H1 (cell line): Measurements from ENCODE around the gene SLC7A9. TPM values are rescaled to one million over a fixed set of nuclear protein-coding genes. Genes with fewer than 3 reads are reported as not detected.

Experiments
- CTCF ChIA-PET: fragments of 300-600 bp; sonication (Branson Sonifier 250); formaldehyde crosslinking; loops from one replicate; lab custom pipeline; 2021; ENCODE audit not compliant: partially characterized antibody; lab: Charles Lee
- POLR2A ChIA-PET: fragments of 300-600 bp; sonication (Branson Sonifier 250); formaldehyde crosslinking; loops from one replicate; lab custom pipeline; 2021; ENCODE audit warnings: inconsistent platforms; ENCODE audit not compliant: partially characterized antibody; lab: Charles Lee
- DNase-seq, 2 experiments: peaks; one replicate each; pipeline versions ENCODE4 v3.0.0 to v3.0.0-alpha.2; 2010 to 2022; ENCODE audit warnings: low spot score in 2 of 2, low read depth in 1 of 2, mixed read lengths in 1 of 2
- FAIRE-seq: peaks from 2 replicates; lab custom pipeline; 2011; peaks lifted over from hg19 to GRCh38; lab: Jason Lieb, UNC
- H2AFZ ChIP-seq: 2 replicates; pipeline ENCODE4 v1.8.1; 2012; ENCODE audit warnings: low read length, inconsistent platforms
- H2AK5ac ChIP-seq: 2 replicates; pipeline ENCODE4 v1.6.1; 2013; ENCODE audit warnings: low read depth, low read length
- H2BK120ac ChIP-seq: replicated peaks from 2 replicates; pipeline ENCODE3; 2013; ENCODE audit warnings: low read depth, low read length, inconsistent platforms
- H2BK12ac ChIP-seq: 2 replicates; pipeline ENCODE4 v1.6.1; 2013; ENCODE audit warnings: low read depth, low read length
- H2BK15ac ChIP-seq: 2 replicates; pipeline ENCODE4 v1.6.1; 2013; ENCODE audit warnings: low read length
- H2BK20ac ChIP-seq: 2 replicates; pipeline ENCODE4 v1.6.1; 2013; ENCODE audit warnings: low read length
- H2BK5ac ChIP-seq: 2 replicates; pipeline ENCODE4 v1.6.1; 2013; ENCODE audit warnings: low read depth, low read length
- H3K14ac ChIP-seq: 2 replicates; pipeline ENCODE4 v1.6.1; 2013; ENCODE audit warnings: inconsistent platforms; ENCODE audit not compliant: insufficient read length
- H3K18ac ChIP-seq: 2 replicates; pipeline ENCODE4 v1.6.1; 2013; ENCODE audit warnings: low read length; ENCODE audit errors: extremely low read depth
- H3K23ac ChIP-seq: 2 replicates; pipeline ENCODE4 v1.6.1; 2013; ENCODE audit warnings: inconsistent platforms; ENCODE audit not compliant: insufficient read length
- H3K23me2 ChIP-seq: 2 replicates; pipeline ENCODE4 v1.6.1; 2013; ENCODE audit warnings: low read depth, low read length
- H3K27ac ChIP-seq: 2 replicates; pipeline ENCODE4 v1.6.1; 2011; ENCODE audit warnings: low read depth, low read length, inconsistent platforms
- H3K27me3 ChIP-seq, 4 experiments: replicated peaks in 1 of 4; 1 replicate in 1 of 4; 2 replicates in 3 of 4; pipeline versions ENCODE4 v1.6.1 to v1.8.1; 2011 to 2013; ENCODE audit warnings: low read length in 3 of 4, mild to moderate bottlenecking in 3 of 4, inconsistent platforms in 2 of 4, mixed read lengths in 2 of 4, moderate library complexity in 1 of 4; ENCODE audit not compliant: control insufficient read depth in 3 of 4, insufficient read depth in 3 of 4; ENCODE audit errors: extremely low read depth in 1 of 4
- H3K36me3 ChIP-seq, 4 experiments: 2 replicates each; pipeline versions ENCODE4 v1.6.1 to v1.8.1; 2011 to 2013; ENCODE audit warnings: mild to moderate bottlenecking in 4 of 4, low read length in 3 of 4, moderate library complexity in 2 of 4, control low read depth in 1 of 4, inconsistent platforms in 1 of 4; ENCODE audit not compliant: insufficient read depth in 4 of 4, control insufficient read depth in 2 of 4
- H3K4ac ChIP-seq: replicated peaks from 2 replicates; pipeline ENCODE3; 2013; ENCODE audit warnings: low read length, low read depth, mixed read lengths, inconsistent platforms; ENCODE audit not compliant: insufficient read length
- H3K4me1 ChIP-seq, 4 experiments: replicated peaks in 1 of 4; 1 replicate in 1 of 4; 2 replicates in 3 of 4; pipeline versions ENCODE4 v1.6.1 to v1.8.1; 2011 to 2013; ENCODE audit warnings: low read length in 3 of 4, inconsistent platforms in 2 of 4, mixed read lengths in 1 of 4; ENCODE audit not compliant: insufficient read depth in 4 of 4, control insufficient read depth in 3 of 4
- H3K4me2 ChIP-seq, 2 experiments: 2 replicates each; pipeline versions ENCODE4 v1.6.1 to v1.8.1; 2011 to 2013; ENCODE audit warnings: low read depth in 2 of 2, low read length in 2 of 2, control low read depth in 1 of 2, inconsistent platforms in 1 of 2, mild to moderate bottlenecking in 1 of 2; ENCODE audit not compliant: insufficient read depth in 1 of 2
- H3K4me3 ChIP-seq, 4 experiments: fragments of 200-600, 300-600 bp in 1 of 4; sonication (generic), shearing (Covaris generic), sonication (Bioruptor Twin) in 1 of 4; 2 replicates each; pipeline versions ENCODE4 v1.5.1 to v1.8.1; 2011 to 2016; ENCODE audit warnings: low read length in 4 of 4, low read depth in 3 of 4, control low read depth in 2 of 4, inconsistent platforms in 2 of 4, mild to moderate bottlenecking in 2 of 4, mixed read lengths in 1 of 4, moderate library complexity in 1 of 4; ENCODE audit not compliant: insufficient read depth in 2 of 4; ENCODE audit errors: extremely low read depth in 1 of 4
- H3K56ac ChIP-seq: replicated peaks from 2 replicates; pipeline ENCODE3; 2013; ENCODE audit warnings: low read depth, mild to moderate bottlenecking, mixed read lengths, low read length, inconsistent platforms; ENCODE audit not compliant: insufficient read length
- H3K79me1 ChIP-seq: 2 replicates; pipeline ENCODE4 v1.6.1; 2013; ENCODE audit warnings: low read depth, low read length, control low read depth
- H3K79me2 ChIP-seq, 2 experiments: 2 replicates each; pipeline versions ENCODE4 v1.6.1 to v1.8.1; 2012 to 2013; ENCODE audit warnings: low read length in 2 of 2, mild to moderate bottlenecking in 2 of 2, inconsistent platforms in 1 of 2; ENCODE audit not compliant: insufficient read depth in 2 of 2, control insufficient read depth in 1 of 2
- H3K9ac ChIP-seq, 4 experiments: replicated peaks in 1 of 4; 1 replicate in 1 of 4; 2 replicates in 3 of 4; pipeline versions ENCODE4 v1.6.1 to v1.8.1; 2011 to 2013; ENCODE audit warnings: low read depth in 3 of 4, low read length in 3 of 4, control low read depth in 2 of 4, mild to moderate bottlenecking in 2 of 4, moderate library complexity in 2 of 4, inconsistent platforms in 1 of 4; ENCODE audit errors: extremely low read depth in 1 of 4
- H3K9me3 ChIP-seq, 2 experiments: 2 replicates each; pipeline versions ENCODE4 v1.6.1 to v1.8.1; 2012 to 2013; ENCODE audit warnings: mild to moderate bottlenecking in 2 of 2, moderate library complexity in 2 of 2, control low read depth in 1 of 2, inconsistent platforms in 1 of 2, low read depth in 1 of 2, low read length in 1 of 2, mixed read lengths in 1 of 2; ENCODE audit not compliant: insufficient read depth in 2 of 2
- H4K20me1 ChIP-seq, 2 experiments: replicated peaks in 1 of 2; 2 replicates each; pipeline versions ENCODE3 to v1.8.1; 2011 to 2013; ENCODE audit warnings: inconsistent platforms in 2 of 2, low read length in 2 of 2, mild to moderate bottlenecking in 1 of 2; ENCODE audit not compliant: insufficient read depth in 2 of 2, control insufficient read depth in 1 of 2
- H4K5ac ChIP-seq: 2 replicates; pipeline ENCODE4 v1.6.1; 2013; ENCODE audit warnings: low read length, low read depth, mixed read lengths, inconsistent platforms; ENCODE audit not compliant: insufficient read length
- H4K8ac ChIP-seq: 2 replicates; pipeline ENCODE4 v1.8.0; 2013; ENCODE audit warnings: mild to moderate bottlenecking, moderate library complexity, low read length, inconsistent platforms; ENCODE audit not compliant: insufficient read depth; ENCODE audit errors: extremely low read depth
- H4K91ac ChIP-seq: replicated peaks from 2 replicates; pipeline ENCODE3; 2013; ENCODE audit warnings: low read length, mixed read lengths, inconsistent platforms; ENCODE audit not compliant: insufficient read length
- BRCA1 ChIP-seq: IDR thresholded peaks from 2 replicates; pipeline ENCODE4 v1.6.1; 2012; ENCODE audit warnings: low read depth, low read length, improper control_type of control experiment
- CBX5 ChIP-seq: fragments of 300-800, 300-1000 bp; sonication (generic); IDR thresholded peaks from 2 replicates; pipeline ENCODE4 v1.7.1; 2016; ENCODE audit warnings: antibody characterized with exemption, low read length, low read depth
- CHD2 ChIP-seq: IDR thresholded peaks from 2 replicates; pipeline ENCODE4 v1.6.1; 2012; ENCODE audit warnings: low read length, improper control_type of control experiment
- E2F6 ChIP-seq: IDR thresholded peaks from 2 replicates; pipeline ENCODE4 v1.6.1; 2012; ENCODE audit warnings: inconsistent platforms
- FOSL1 ChIP-seq: IDR thresholded peaks from 2 replicates; pipeline ENCODE4 v1.6.1; 2011; ENCODE audit warnings: mild to moderate bottlenecking, low read depth, low read length, moderate library complexity; ENCODE audit not compliant: insufficient read depth
- KDM5A ChIP-seq: fragments of 200-600 bp; IDR thresholded peaks from 2 replicates; pipeline ENCODE4 v1.7.1; 2012; ENCODE audit warnings: mild to moderate bottlenecking, low read length, inconsistent platforms, mixed read lengths
- RXRA ChIP-seq: IDR thresholded peaks from 2 replicates; pipeline ENCODE4 v1.6.1; 2011; ENCODE audit warnings: low read depth, mild to moderate bottlenecking, low read length, moderate library complexity; ENCODE audit not compliant: insufficient read depth
- SP4 ChIP-seq: IDR thresholded peaks from 2 replicates; pipeline ENCODE4 v1.6.1; 2012; ENCODE audit warnings: low read length, inconsistent platforms
- WGBS, 2 experiments: shearing (Covaris generic) in 1 of 2; methylation state at CpG; one replicate each; pipeline versions ENCODE4 v1.1.6 to v1.1.7; 2013 to 2015; ENCODE audit warnings: low lambda C conversion rate in 2 of 2, mixed read lengths in 2 of 2, inconsistent platforms in 1 of 2, low coverage in 1 of 2, missing lambda C conversion rate in 1 of 2; ENCODE audit not compliant: insufficient replicate concordance in 2 of 2, insufficient coverage in 1 of 2, insufficient read length in 1 of 2; ENCODE audit errors: extremely low coverage in 1 of 2, missing lambda C conversion rate in 1 of 2; 5-methylcytosine and 5-hydroxymethylcytosine counted together
- polyA plus RNA-seq, 7 experiments: library from polyadenylated mRNA; depleted of rRNA in 3 of 7; stranded (reverse) in 5 of 7; unstranded in 2 of 7; fragments of >200 nt in 5 of 7; fragments of 200-250 nt in 2 of 7; gene quantifications; 1 replicate in 5 of 7; 2 replicates in 1 of 7; 4 replicates in 1 of 7; pipeline versions ENCODE4 v1.2.1 to v1.2.3, GENCODE V29; 2011 to 2013; ENCODE audit warnings: missing spikeins in 2 of 7, mixed read lengths in 2 of 7
- total RNA-seq: library from RNA; stranded (reverse); fragmentation: NEBNext Ultra II Directional; extraction: Animal tissue kit (Norgen Biotek cat#: 25700); gene quantifications from 2 replicates; pipeline ENCODE4 v1.2.1, GENCODE V29; 2021

The SLC7A9 gene
- total and polyA plus RNA-seq, 2 of the 8 experiments (the other 6 are each of a cell fraction or from before 2014, with no cell fraction given), result 0.15 TPM; not detected in 1

DNA sequence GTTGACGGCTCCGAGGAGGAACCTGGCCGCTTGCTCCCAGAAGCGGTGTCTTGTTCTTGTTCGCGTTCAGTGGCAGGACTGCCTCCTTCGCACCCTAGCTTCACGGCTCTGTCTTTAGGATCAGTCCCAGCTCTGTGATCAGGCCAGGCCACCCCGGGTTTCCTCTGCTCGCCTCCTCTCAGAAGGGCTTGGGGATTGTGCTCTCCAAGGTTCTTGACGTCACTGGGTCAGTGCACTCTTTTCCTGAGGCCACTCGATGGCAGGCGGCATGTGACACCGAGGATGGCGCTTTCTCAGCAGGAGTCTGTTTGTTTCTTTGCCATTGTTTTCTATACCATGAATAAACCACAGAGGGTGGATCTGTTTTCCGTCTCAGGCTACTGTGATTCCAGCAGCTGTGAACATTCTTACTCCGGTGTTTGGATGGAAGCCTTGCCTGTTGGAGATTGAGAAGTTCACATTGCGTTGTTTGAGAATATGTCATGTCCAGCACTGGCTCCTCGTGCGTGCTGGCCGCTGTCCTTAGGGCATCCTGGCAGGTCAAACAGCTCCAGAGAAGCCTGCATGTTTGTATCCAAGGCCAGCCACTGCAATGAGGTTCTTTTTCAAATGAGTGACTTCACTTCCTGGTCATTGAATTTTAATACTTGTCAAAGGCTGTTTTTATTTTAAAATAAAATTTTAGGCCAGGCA is 44.5 kb downstream of the SLC7A9 start:
- no peaks in the 10 kb centered on the region for H4K20me1 ChIP-seq
- H3K4me3 ChIP-seq, result no peak overlapping the region
- 0 out of 2 replicates have a peak overlapping the region, but pooled peaks have one; percentile 94 for H2BK12ac ChIP-seq
- no peak overlapping the region for H3K4me2 ChIP-seq
- peak overlapping the region; percentile 35; the same call in 1 of the 2 replicates for H3K18ac ChIP-seq
- H2BK120ac ChIP-seq, result no peak overlapping the region
- H3K4ac ChIP-seq, result no peak overlapping the region
- H3K36me3 ChIP-seq, result no peaks in the 10 kb centered on the region
- peak overlapping the region; percentile 54; the same call in 1 of the 2 replicates for H2BK15ac ChIP-seq
- no peaks in the 10 kb centered on the region for H3K79me1 ChIP-seq
- ChIA-PET POLR2A (interaction anchor here (1.2 to 1.3 kb wide), 2 partner anchors 44 to 152 kb away, joined by 3 to 4 read pairs; no protein-coding TSS in a partner anchor), CTCF (interaction anchor here (2.1 kb wide), 1 partner anchor 14 kb away, joined by 6 read pairs; no protein-coding TSS in a partner anchor)
- H3K56ac ChIP-seq, result no peak overlapping the region
- H3K27ac ChIP-seq, result no peak overlapping the region; the same call in 1 of the 2 replicates
- peak overlapping the region; percentile 35; the same call in 1 of the 2 replicates for H2AFZ ChIP-seq
- no peak overlapping the region for H3K23ac ChIP-seq
- H4K91ac ChIP-seq, result peak overlapping the region; percentile 22
- H3K27me3 ChIP-seq, result no peaks in the 10 kb centered on the region
- FAIRE-seq (no peak), DNase-seq (no peak)
- H4K5ac ChIP-seq, result no peak overlapping the region
- H3K9me3 ChIP-seq, result no peaks in the 10 kb centered on the region
- peak overlapping the region; percentile 8; the same call in 1 of the 2 replicates for H2BK5ac ChIP-seq
- no peak overlapping the region for H3K14ac ChIP-seq
- H3K9ac ChIP-seq, result no peak overlapping the region
- H2BK20ac ChIP-seq, result peak overlapping the region; percentile 57; the same call in 1 of the 2 replicates
- WGBS, 2 experiments, result 85% methylated on average over 21 of the region's 21 CpGs; no CpG with 5 or more reads in 1 of the 2 experiments
- H2AK5ac ChIP-seq, result no peak overlapping the region
- H4K8ac ChIP-seq, result no peak overlapping the region
- no peaks in the 10 kb centered on the region for H3K79me2 ChIP-seq
- H3K4me1 ChIP-seq, result peaks cover 8 to 24% (median 14%) of the 10 kb centered on the region in 4 experiments; a peak in 6 of 7 replicates
- no peaks in the 10 kb centered on the region for H3K23me2 ChIP-seq
- TF ChIP-seq CBX5 (no peak), KDM5A (no peak), CHD2 (no peak), RXRA (no peak), E2F6 (no peak), SP4 (no peak), FOSL1 (no peak), BRCA1 (no peak)
